ENCODE measurements around the gene ZNF490. TPM values are rescaled to one million over a fixed set of nuclear protein-coding genes. Genes with fewer than 3 reads are reported as not detected.
"Not testable (repeated sequence)": the region's sequence is repeated elsewhere in the genome, so short reads cannot be mapped to it uniquely, and the experiment has no call there.

The ZNF490 gene
- total RNA-seq (2014; rRNA removed; shearing (Covaris generic)) = 5.2 and 5.5 TPM in 2 replicates
- 2.6 and 7.2 TPM in 2 replicates for polyA plus RNA-seq (2015; cell fraction: cytosol; rRNA removed)
- polyA plus RNA-seq (2015; cell fraction: nucleus; rRNA removed) = 0.31 and 2.9 TPM in 2 replicates

GRCh38 chr19:12610540-12611360 lies at the start of gene ZNF490, which contains the start of gene ZNF791:
Gene ZNF490, minus strand, starts transcription at chr19:12610813. Its CDS starts 133 bp downstream, at chr19:12610680.
Gene ZNF791, plus strand, starts transcription at chr19:12610920. Its CDS starts 160 bp downstream, at chr19:12611080.
- peak; percentile 97 for DNase-seq (ENCODE audit: low read depth, low spot score)
- in situ Hi-C loops (cut with HindIII; ENCODE audit: low pct_unique_long_range_greater_than_20kb, low sequenced_read_pairs) = no loop called here

- no peak for DNase-seq (ENCODE audit: low read depth, low spot score)
- in situ Hi-C loops (cut with HindIII; ENCODE audit: low pct_unique_long_range_greater_than_20kb, low sequenced_read_pairs) = no loop called here
These were observed 47.4 kb upstream of the ZNF490 start for GRCh38 chr19:12657966-12658365.

- in situ Hi-C loops (cut with HindIII; ENCODE audit: low pct_unique_long_range_greater_than_20kb, low sequenced_read_pairs) = no loop called here
- no peak for DNase-seq (ENCODE audit: low read depth, low spot score)
These were observed 46.4 kb upstream of the ZNF490 start for GRCh38 chr19:12656899-12657571.

- no peak for DNase-seq (ENCODE audit: low read depth, low spot score)
- in situ Hi-C loops (cut with HindIII; ENCODE audit: low pct_unique_long_range_greater_than_20kb, low sequenced_read_pairs) = no loop called here
These were observed 44.9 kb upstream of the ZNF490 start for GRCh38 chr19:12655546-12655945.

- in situ Hi-C loops (cut with HindIII; ENCODE audit: low pct_unique_long_range_greater_than_20kb, low sequenced_read_pairs) = no loop called here
- no peak for DNase-seq (ENCODE audit: low read depth, low spot score)
These were observed 41.6 kb upstream of the ZNF490 start for GRCh38 chr19:12652219-12652618.

GRCh38 chr19:12649941-12650340 lies 39.3 kb upstream of the ZNF490 start:
- in situ Hi-C loops (cut with HindIII; ENCODE audit: low pct_unique_long_range_greater_than_20kb, low sequenced_read_pairs) = no loop called here
- no peak for DNase-seq (ENCODE audit: low read depth, low spot score)

- DNase-seq (ENCODE audit: low read depth, low spot score) = no peak
- in situ Hi-C loops (cut with HindIII; ENCODE audit: low pct_unique_long_range_greater_than_20kb, low sequenced_read_pairs) = no loop called here
These were observed 37.5 kb upstream of the ZNF490 start for GRCh38 chr19:12648088-12648487.

- DNase-seq (ENCODE audit: low read depth, low spot score) = no peak
- in situ Hi-C loops (cut with HindIII; ENCODE audit: low pct_unique_long_range_greater_than_20kb, low sequenced_read_pairs) = no loop called here
These were observed 37.0 kb upstream of the ZNF490 start for GRCh38 chr19:12647490-12648071.

GRCh38 chr19:12647047-12647446 lies 36.4 kb upstream of the ZNF490 start:
- DNase-seq (ENCODE audit: low read depth, low spot score) = no peak
- in situ Hi-C loops (cut with HindIII; ENCODE audit: low pct_unique_long_range_greater_than_20kb, low sequenced_read_pairs) = no loop called here

GRCh38 chr19:12646551-12646950 lies 35.9 kb upstream of the ZNF490 start:
- DNase-seq (ENCODE audit: low read depth, low spot score) = no peak
- in situ Hi-C loops (cut with HindIII; ENCODE audit: low pct_unique_long_range_greater_than_20kb, low sequenced_read_pairs) = no loop called here

- DNase-seq (ENCODE audit: low read depth, low spot score); in situ Hi-C loops (cut with HindIII; ENCODE audit: low pct_unique_long_range_greater_than_20kb, low sequenced_read_pairs): not testable (repeated sequence)
These were observed 33.1 kb upstream of the ZNF490 start for GRCh38 chr19:12643716-12644115.

GRCh38 chr19:12642506-12642905 lies 31.9 kb upstream of the ZNF490 start:
- DNase-seq (ENCODE audit: low read depth, low spot score) = no peak

GRCh38 chr19:12641456-12641855 lies 30.8 kb upstream of the ZNF490 start:
- in situ Hi-C loops (cut with HindIII; ENCODE audit: low pct_unique_long_range_greater_than_20kb, low sequenced_read_pairs) = no loop called here

More at GRCh38 chr19:12642506-12642905, 31.9 kb upstream of the ZNF490 start:
- in situ Hi-C loops (cut with HindIII; ENCODE audit: low pct_unique_long_range_greater_than_20kb, low sequenced_read_pairs) = no loop called here

GRCh38 chr19:12639901-12640613 lies 29.4 kb upstream of the ZNF490 start:
- in situ Hi-C loops (cut with HindIII; ENCODE audit: low pct_unique_long_range_greater_than_20kb, low sequenced_read_pairs) = no loop called here
- peak; percentile 58 for DNase-seq (ENCODE audit: low read depth, low spot score)

More at GRCh38 chr19:12641456-12641855, 30.8 kb upstream of the ZNF490 start:
- no peak for DNase-seq (ENCODE audit: low read depth, low spot score)

- in situ Hi-C loops (cut with HindIII; ENCODE audit: low pct_unique_long_range_greater_than_20kb, low sequenced_read_pairs) = no loop called here
- no peak for DNase-seq (ENCODE audit: low read depth, low spot score)
These were observed 28.1 kb upstream of the ZNF490 start for GRCh38 chr19:12638611-12639182.

GRCh38 chr19:12636631-12637030 lies 26.0 kb upstream of the ZNF490 start:
- in situ Hi-C loops (cut with HindIII; ENCODE audit: low pct_unique_long_range_greater_than_20kb, low sequenced_read_pairs) = no loop called here

GRCh38 chr19:12629215-12629614 lies 18.6 kb upstream of the ZNF490 start:
- in situ Hi-C loops (cut with HindIII; ENCODE audit: low pct_unique_long_range_greater_than_20kb, low sequenced_read_pairs) = no loop called here
- DNase-seq (ENCODE audit: low read depth, low spot score) = no peak

More at GRCh38 chr19:12636631-12637030, 26.0 kb upstream of the ZNF490 start:
- no peak for DNase-seq (ENCODE audit: low read depth, low spot score)

Measured in SK-MEL-5 (cell line).